ENCODE results near the gene LMNTD1. TPM values are rescaled to one million over a fixed set of nuclear protein-coding genes. Genes with fewer than 3 reads are reported as not detected.

LMNTD1 gene
- polyA plus RNA-seq, 3 donors, result not detected

DNA sequence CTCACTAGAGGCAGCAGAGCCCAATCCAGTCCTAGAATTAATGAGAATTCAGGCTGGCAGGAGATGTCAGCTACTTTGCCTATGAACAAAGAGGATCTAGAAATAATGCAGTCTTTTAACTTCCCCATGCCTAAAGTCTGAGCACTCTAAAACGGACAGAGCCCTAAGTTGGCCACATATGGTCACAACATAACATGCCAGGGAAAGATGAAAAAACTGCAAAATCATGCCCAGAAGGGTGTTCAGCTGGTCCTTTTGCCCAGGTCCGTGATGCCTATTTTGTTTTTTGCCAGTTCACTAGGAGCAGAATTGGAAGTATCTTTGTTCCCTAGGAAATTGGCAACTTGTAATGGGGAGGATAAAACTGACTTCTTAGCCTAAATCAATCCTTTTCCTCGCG is 20.3 kb upstream of the LMNTD1 start:
- no peak for DNase-seq
- no peaks in the 10 kb centered on the region for H3K4me1 Mint-ChIP-seq
- intact Hi-C loops (cut with micrococcal nuclease), result no loop called here

DNA sequence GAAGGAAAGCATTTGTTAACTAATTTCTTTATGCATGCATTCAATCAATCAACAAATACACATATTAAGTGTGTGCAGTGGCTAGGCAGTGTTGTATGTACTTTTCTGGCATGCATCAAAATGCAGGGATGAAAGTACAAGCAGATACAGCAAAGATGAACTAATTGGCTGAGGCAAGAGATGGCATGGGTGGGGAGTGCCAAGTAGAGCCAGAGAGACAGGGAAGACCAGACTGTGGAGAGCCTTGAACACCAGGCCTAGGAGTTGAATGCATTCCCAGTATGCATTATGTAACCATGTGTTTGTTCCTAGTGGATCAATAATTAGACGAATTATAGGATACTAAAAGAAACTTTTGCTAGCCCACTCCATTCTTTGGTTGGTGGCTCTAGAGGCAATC is 17.3 kb upstream of the LMNTD1 start:
- intact Hi-C loops (cut with micrococcal nuclease), result no loop called here
- no peaks in the 10 kb centered on the region for H4K20me1 ChIP-seq (ENCODE audit: insufficient read depth, low read length)
- H3K27ac Mint-ChIP-seq, result no peak overlapping the region

More for the DNA sequence above, 20.3 kb upstream of the LMNTD1 start:
- TF ChIP-seq, protein P1, sequence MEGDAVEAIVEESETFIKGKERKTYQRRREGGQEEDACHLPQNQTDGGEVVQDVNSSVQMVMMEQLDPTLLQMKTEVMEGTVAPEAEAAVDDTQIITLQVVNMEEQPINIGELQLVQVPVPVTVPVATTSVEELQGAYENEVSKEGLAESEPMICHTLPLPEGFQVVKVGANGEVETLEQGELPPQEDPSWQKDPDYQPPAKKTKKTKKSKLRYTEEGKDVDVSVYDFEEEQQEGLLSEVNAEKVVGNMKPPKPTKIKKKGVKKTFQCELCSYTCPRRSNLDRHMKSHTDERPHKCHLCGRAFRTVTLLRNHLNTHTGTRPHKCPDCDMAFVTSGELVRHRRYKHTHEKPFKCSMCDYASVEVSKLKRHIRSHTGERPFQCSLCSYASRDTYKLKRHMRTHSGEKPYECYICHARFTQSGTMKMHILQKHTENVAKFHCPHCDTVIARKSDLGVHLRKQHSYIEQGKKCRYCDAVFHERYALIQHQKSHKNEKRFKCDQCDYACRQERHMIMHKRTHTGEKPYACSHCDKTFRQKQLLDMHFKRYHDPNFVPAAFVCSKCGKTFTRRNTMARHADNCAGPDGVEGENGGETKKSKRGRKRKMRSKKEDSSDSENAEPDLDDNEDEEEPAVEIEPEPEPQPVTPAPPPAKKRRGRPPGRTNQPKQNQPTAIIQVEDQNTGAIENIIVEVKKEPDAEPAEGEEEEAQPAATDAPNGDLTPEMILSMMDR (IDR thresholded peaks at IDR 0.05), result no peak
- 80% methylated on average over 3 of the region's 4 CpGs for WGBS (ENCODE audit: insufficient coverage)
- no peak overlapping the region for H2AFZ ChIP-seq (ENCODE audit: insufficient read depth, low read depth, low read length, poor library complexity, severe bottlenecking)
- Mint-ChIP-seq H3K27ac (no peak overlapping the region), H3K36me3 (no peaks in the 10 kb centered on the region), H3K9me3 (peaks cover 0 to 11% (median 4%) of the 10 kb centered on the region in 7 donors), H3K27me3 (ENCODE audit: low read depth in 3 of 3) (no peaks in the 10 kb centered on the region), H3K4me3 (no peak overlapping the region)
- no peaks in the 10 kb centered on the region for H3K27me3 ChIP-seq (ENCODE audit: control insufficient read depth in 2 of 2, insufficient read depth in 2 of 2, low read length in 2 of 2)
- no peaks in the 10 kb centered on the region for H3K79me2 ChIP-seq (ENCODE audit: insufficient read depth, low read length)
- H3K36me3 ChIP-seq (replicated peaks in 1 of 2; ENCODE audit: control insufficient read depth in 1 of 2, insufficient read depth in 2 of 2, low read length in 2 of 2), result no peaks in the 10 kb centered on the region
- no peak overlapping the region for H3K9ac ChIP-seq (ENCODE audit: insufficient read depth, low read length, poor library complexity, severe bottlenecking)
- no peaks in the 10 kb centered on the region for H3K9me3 ChIP-seq (replicated peaks in 1 of 2; ENCODE audit: control insufficient read depth in 1 of 2, insufficient read depth in 1 of 2, low read length in 2 of 2)
- no peak overlapping the region for H3K27ac ChIP-seq (ENCODE audit: low read depth in 1 of 2, low read length in 2 of 2)
- no peak overlapping the region for H3K4me3 ChIP-seq (replicated peaks in 1 of 3; ENCODE audit: low read depth in 2 of 3, low read length in 3 of 3)
- H4K20me1 ChIP-seq (ENCODE audit: insufficient read depth, low read length), result no peaks in the 10 kb centered on the region
- no peak overlapping the region for H3K4me2 ChIP-seq (replicated peaks; ENCODE audit: extremely low read depth, low read length, poor library complexity, severe bottlenecking)
- no peaks in the 10 kb centered on the region for H3K4me1 ChIP-seq (ENCODE audit: control insufficient read depth in 1 of 2, insufficient read depth in 2 of 2, low read length in 2 of 2)

More for the DNA sequence above, 17.3 kb upstream of the LMNTD1 start:
- Mint-ChIP-seq H3K27me3 (ENCODE audit: low read depth in 3 of 3) (peaks cover 0 to 3% (median 0%) of the 10 kb centered on the region in 3 donors), H3K36me3 (no peaks in the 10 kb centered on the region), H3K4me1 (peaks cover 3% of the 10 kb centered on the region), H3K4me3 (no peak overlapping the region), H3K9me3 (peaks cover 0 to 12% (median 2%) of the 10 kb centered on the region in 7 donors)
- no peaks in the 10 kb centered on the region for H3K36me3 ChIP-seq (replicated peaks in 1 of 2; ENCODE audit: control insufficient read depth in 1 of 2, insufficient read depth in 2 of 2, low read length in 2 of 2)
- H3K9ac ChIP-seq (ENCODE audit: insufficient read depth, low read length, poor library complexity, severe bottlenecking), result no peak overlapping the region
- no peaks in the 10 kb centered on the region for H3K79me2 ChIP-seq (ENCODE audit: insufficient read depth, low read length)
- no peaks in the 10 kb centered on the region for H3K4me1 ChIP-seq (ENCODE audit: control insufficient read depth in 1 of 2, insufficient read depth in 2 of 2, low read length in 2 of 2)
- no peaks in the 10 kb centered on the region for H3K27me3 ChIP-seq (ENCODE audit: control insufficient read depth in 2 of 2, insufficient read depth in 2 of 2, low read length in 2 of 2)
- H3K4me3 ChIP-seq (replicated peaks in 1 of 3; ENCODE audit: low read depth in 2 of 3, low read length in 3 of 3), result no peak overlapping the region
- TF ChIP-seq, protein P1 (IDR thresholded peaks at IDR 0.05), result no peak
- no peaks in the 10 kb centered on the region for H3K9me3 ChIP-seq (replicated peaks in 1 of 2; ENCODE audit: control insufficient read depth in 1 of 2, insufficient read depth in 1 of 2, low read length in 2 of 2)
- no peak overlapping the region for H3K27ac ChIP-seq (ENCODE audit: low read depth in 1 of 2, low read length in 2 of 2)
- no peak overlapping the region for H3K4me2 ChIP-seq (replicated peaks; ENCODE audit: extremely low read depth, low read length, poor library complexity, severe bottlenecking)
- no peak overlapping the region for H2AFZ ChIP-seq (ENCODE audit: insufficient read depth, low read depth, low read length, poor library complexity, severe bottlenecking)
- no peak for DNase-seq
- no CpG with 5 or more reads among the region's 1 CpG for WGBS (ENCODE audit: insufficient coverage)

All from CD14-positive monocyte (primary cell).